Measurements from ENCODE around the gene MAOA.
"Not testable (repeated sequence)": the region's sequence is repeated elsewhere in the genome, so short reads cannot be mapped to it uniquely, and the experiment has no call there.

- not testable (repeated sequence) for TF ChIP-seq CTCF (IDR thresholded peaks at IDR 0.05 in 8 of 11, conservative IDR thresholded peaks at IDR 0.05 in 3 of 11); POLR2A (IDR thresholded peaks at IDR 0.05); POLR2AphosphoS5 (IDR thresholded peaks at IDR 0.05)
These were observed 20.0 kb downstream of the MAOA start for GRCh38 chrX:43675965-43676628.
